Measurements from ENCODE around the gene SGF29.
"Not testable (repeated sequence)": the region's sequence is repeated elsewhere in the genome, so short reads cannot be mapped to it uniquely, and the experiment has no call there.

SGF29 gene

GRCh38 chr16:28522792-28523191, 30.9 kb upstream of the SGF29 start:
- Histone ChIP-seq H3K36me3 (ENCODE audit: control insufficient read depth in 2 of 2, insufficient read depth in 2 of 2, low read length in 2 of 2) (no peaks in the 10 kb centered on the region), H3K27me3 (ENCODE audit: control insufficient read depth in 2 of 2, insufficient read depth in 2 of 2, low read length in 2 of 2) (no peaks in the 10 kb centered on the region)

GRCh38 chr16:28524681-28525171, 29.0 kb upstream of the SGF29 start:
- no peaks in the 10 kb centered on the region for H3K36me3 ChIP-seq (ENCODE audit: control insufficient read depth in 2 of 2, insufficient read depth in 2 of 2, low read length in 2 of 2)
- H3K4me3 ChIP-seq (ENCODE audit: low read length in 2 of 2), result no peak overlapping the region
- no peaks in the 10 kb centered on the region for H3K27me3 ChIP-seq (ENCODE audit: control insufficient read depth in 2 of 2, insufficient read depth in 2 of 2, low read length in 2 of 2)
- no peaks in the 10 kb centered on the region for H3K9me3 ChIP-seq (ENCODE audit: control insufficient read depth in 2 of 2, low read length in 2 of 2)
- no peak overlapping the region for H3K27ac ChIP-seq (ENCODE audit: low read depth in 2 of 2, low read length in 2 of 2)
- peaks cover 0 to 19% of the 10 kb centered on the region in 2 donors for H3K4me1 ChIP-seq (ENCODE audit: control insufficient read depth in 2 of 2, insufficient read depth in 2 of 2, low read length in 2 of 2)
- H3K9ac ChIP-seq (ENCODE audit: low read depth in 1 of 2, low read length in 2 of 2), result no peak overlapping the region

More at GRCh38 chr16:28522792-28523191, 30.9 kb upstream of the SGF29 start:
- no peaks in the 10 kb centered on the region for H3K9me3 ChIP-seq (ENCODE audit: control insufficient read depth in 2 of 2, low read length in 2 of 2)
- no peak overlapping the region for H3K27ac ChIP-seq (ENCODE audit: low read depth in 2 of 2, low read length in 2 of 2)
- peaks cover 0 to 14% of the 10 kb centered on the region in 2 donors for H3K4me1 ChIP-seq (ENCODE audit: control insufficient read depth in 2 of 2, insufficient read depth in 2 of 2, low read length in 2 of 2)
- no peak overlapping the region for H3K4me3 ChIP-seq (ENCODE audit: low read length in 2 of 2)
- no peak overlapping the region for H3K9ac ChIP-seq (ENCODE audit: low read depth in 1 of 2, low read length in 2 of 2)

GRCh38 chr16:28526201-28527099, 27.3 kb upstream of the SGF29 start:
- Histone ChIP-seq H3K27ac (ENCODE audit: low read depth in 2 of 2, low read length in 2 of 2) (peak overlapping the region in 1 of 2 donors; percentile 68), H3K36me3 (ENCODE audit: control insufficient read depth in 2 of 2, insufficient read depth in 2 of 2, low read length in 2 of 2) (no peaks in the 10 kb centered on the region), H3K9ac (ENCODE audit: low read depth in 1 of 2, low read length in 2 of 2) (no peak overlapping the region), H3K9me3 (ENCODE audit: control insufficient read depth in 2 of 2, low read length in 2 of 2) (no peaks in the 10 kb centered on the region), H3K27me3 (ENCODE audit: control insufficient read depth in 2 of 2, insufficient read depth in 2 of 2, low read length in 2 of 2) (no peaks in the 10 kb centered on the region), H3K4me1 (ENCODE audit: control insufficient read depth in 2 of 2, insufficient read depth in 2 of 2, low read length in 2 of 2) (peaks cover 0 to 19% of the 10 kb centered on the region in 2 donors), H3K4me3 (ENCODE audit: low read length in 2 of 2) (no peak overlapping the region)

GRCh38 chr16:28527100-28527785, 26.5 kb upstream of the SGF29 start:
- not testable (repeated sequence) for H3K9ac ChIP-seq (ENCODE audit: low read depth in 1 of 2, low read length in 2 of 2); H3K9me3 ChIP-seq (ENCODE audit: control insufficient read depth in 2 of 2, low read length in 2 of 2); H3K27ac ChIP-seq (ENCODE audit: low read depth in 2 of 2, low read length in 2 of 2); H3K36me3 ChIP-seq (ENCODE audit: control insufficient read depth in 2 of 2, insufficient read depth in 2 of 2, low read length in 2 of 2); H3K4me3 ChIP-seq (ENCODE audit: low read length in 2 of 2); H3K27me3 ChIP-seq (ENCODE audit: control insufficient read depth in 2 of 2, insufficient read depth in 2 of 2, low read length in 2 of 2)
- H3K4me1 ChIP-seq (ENCODE audit: control insufficient read depth in 2 of 2, insufficient read depth in 2 of 2, low read length in 2 of 2), result peaks cover under 1 to 24% of the 10 kb centered on the region in 2 donors

GRCh38 chr16:28527985-28528384, 25.7 kb upstream of the SGF29 start:
- no peak overlapping the region for H3K4me3 ChIP-seq (ENCODE audit: low read length in 2 of 2)
- no peak overlapping the region for H3K27ac ChIP-seq (ENCODE audit: low read depth in 2 of 2, low read length in 2 of 2)
- no peaks in the 10 kb centered on the region for H3K27me3 ChIP-seq (ENCODE audit: control insufficient read depth in 2 of 2, insufficient read depth in 2 of 2, low read length in 2 of 2)
- H3K9me3 ChIP-seq (ENCODE audit: control insufficient read depth in 2 of 2, low read length in 2 of 2), result no peaks in the 10 kb centered on the region
- peaks cover 6 to 31% of the 10 kb centered on the region in 2 donors for H3K4me1 ChIP-seq (ENCODE audit: control insufficient read depth in 2 of 2, insufficient read depth in 2 of 2, low read length in 2 of 2)
- no peak overlapping the region for H3K9ac ChIP-seq (ENCODE audit: low read depth in 1 of 2, low read length in 2 of 2)
- no peaks in the 10 kb centered on the region for H3K36me3 ChIP-seq (ENCODE audit: control insufficient read depth in 2 of 2, insufficient read depth in 2 of 2, low read length in 2 of 2)

GRCh38 chr16:28528463-28528867, 25.3 kb upstream of the SGF29 start:
- H3K4me1 ChIP-seq (ENCODE audit: control insufficient read depth in 2 of 2, insufficient read depth in 2 of 2, low read length in 2 of 2), result peaks cover 7 to 32% of the 10 kb centered on the region in 2 donors
- no peak overlapping the region for H3K4me3 ChIP-seq (ENCODE audit: low read length in 2 of 2)
- no peak overlapping the region for H3K27ac ChIP-seq (ENCODE audit: low read depth in 2 of 2, low read length in 2 of 2)
- H3K36me3 ChIP-seq (ENCODE audit: control insufficient read depth in 2 of 2, insufficient read depth in 2 of 2, low read length in 2 of 2), result no peaks in the 10 kb centered on the region
- no peaks in the 10 kb centered on the region for H3K9me3 ChIP-seq (ENCODE audit: control insufficient read depth in 2 of 2, low read length in 2 of 2)
- H3K9ac ChIP-seq (ENCODE audit: low read depth in 1 of 2, low read length in 2 of 2), result no peak overlapping the region
- no peaks in the 10 kb centered on the region for H3K27me3 ChIP-seq (ENCODE audit: control insufficient read depth in 2 of 2, insufficient read depth in 2 of 2, low read length in 2 of 2)

- peaks cover 7 to 32% of the 10 kb centered on the region in 2 donors for H3K4me1 ChIP-seq (ENCODE audit: control insufficient read depth in 2 of 2, insufficient read depth in 2 of 2, low read length in 2 of 2)
- no peak overlapping the region for H3K27ac ChIP-seq (ENCODE audit: low read depth in 2 of 2, low read length in 2 of 2)
- no peaks in the 10 kb centered on the region for H3K9me3 ChIP-seq (ENCODE audit: control insufficient read depth in 2 of 2, low read length in 2 of 2)
- no peaks in the 10 kb centered on the region for H3K27me3 ChIP-seq (ENCODE audit: control insufficient read depth in 2 of 2, insufficient read depth in 2 of 2, low read length in 2 of 2)
- no peak overlapping the region for H3K9ac ChIP-seq (ENCODE audit: low read depth in 1 of 2, low read length in 2 of 2)
- H3K36me3 ChIP-seq (ENCODE audit: control insufficient read depth in 2 of 2, insufficient read depth in 2 of 2, low read length in 2 of 2), result no peaks in the 10 kb centered on the region
- no peak overlapping the region for H3K4me3 ChIP-seq (ENCODE audit: low read length in 2 of 2)
Observed at GRCh38 chr16:28529124-28529523, 24.6 kb upstream of the SGF29 start.

GRCh38 chr16:28531777-28532744, 21.7 kb upstream of the SGF29 start:
- Histone ChIP-seq H3K9ac (ENCODE audit: low read depth in 1 of 2, low read length in 2 of 2) (no peak overlapping the region), H3K27ac (ENCODE audit: low read depth in 2 of 2, low read length in 2 of 2) (peak overlapping the region; percentile 59 to 77), H3K9me3 (ENCODE audit: control insufficient read depth in 2 of 2, low read length in 2 of 2) (no peaks in the 10 kb centered on the region), H3K4me3 (ENCODE audit: low read length in 2 of 2) (peak overlapping the region in 1 of 2 donors; percentile 34), H3K27me3 (ENCODE audit: control insufficient read depth in 2 of 2, insufficient read depth in 2 of 2, low read length in 2 of 2) (no peaks in the 10 kb centered on the region), H3K4me1 (ENCODE audit: control insufficient read depth in 2 of 2, insufficient read depth in 2 of 2, low read length in 2 of 2) (peaks cover 7 to 21% of the 10 kb centered on the region in 2 donors), H3K36me3 (ENCODE audit: control insufficient read depth in 2 of 2, insufficient read depth in 2 of 2, low read length in 2 of 2) (peaks cover 0 to 2% of the 10 kb centered on the region in 2 donors)

GRCh38 chr16:28532940-28533647, 20.6 kb upstream of the SGF29 start:
- H3K9me3 ChIP-seq (ENCODE audit: control insufficient read depth in 2 of 2, low read length in 2 of 2), result no peaks in the 10 kb centered on the region
- H3K27me3 ChIP-seq (ENCODE audit: control insufficient read depth in 2 of 2, insufficient read depth in 2 of 2, low read length in 2 of 2), result no peaks in the 10 kb centered on the region
- no peak overlapping the region for H3K4me3 ChIP-seq (ENCODE audit: low read length in 2 of 2)
- H3K36me3 ChIP-seq (ENCODE audit: control insufficient read depth in 2 of 2, insufficient read depth in 2 of 2, low read length in 2 of 2), result peaks cover 0 to 5% of the 10 kb centered on the region in 2 donors
- H3K9ac ChIP-seq (ENCODE audit: low read depth in 1 of 2, low read length in 2 of 2), result no peak overlapping the region
- H3K27ac ChIP-seq (ENCODE audit: low read depth in 2 of 2, low read length in 2 of 2), result peak overlapping the region; percentile 59 to 77
- peaks cover 12 to 28% of the 10 kb centered on the region in 2 donors for H3K4me1 ChIP-seq (ENCODE audit: control insufficient read depth in 2 of 2, insufficient read depth in 2 of 2, low read length in 2 of 2)

Measured in mucosa of rectum (tissue), 2 donors.